Lung (tissue), 12 donors: ENCODE results near the gene TPP2. TPM values are rescaled to one million over a fixed set of nuclear protein-coding genes. Genes with fewer than 3 reads are reported as not detected.

Experiments used
- ATAC-seq: fragments of 200-7000 bp; cut with Tn5 transposase; one replicate; pipeline ENCODE4 v1.9.1; 2020; ENCODE audit warnings: moderate number of reproducible peaks; ENCODE audit not compliant: insufficient read depth, low FRiP score
- DNase-seq, 3 donors: peaks; one replicate each; pipeline ENCODE4 v3.0.0-alpha.2; 2013 to 2017
- H3K27ac ChIP-seq, 2 donors: one replicate each; pipeline ENCODE4 v1.5.1; 2013; ENCODE audit warnings: mild to moderate bottlenecking in 2 of 2, moderate library complexity in 2 of 2, control low read depth in 1 of 2, inconsistent platforms in 1 of 2, low read depth in 1 of 2, low read length in 1 of 2
- H3K27me3 ChIP-seq, 3 donors: one replicate each; pipeline ENCODE4 v1.5.1; 2013; ENCODE audit warnings: low read length in 2 of 3; ENCODE audit not compliant: control insufficient read depth in 3 of 3, insufficient read depth in 3 of 3
- H3K36me3 ChIP-seq, 4 donors: one replicate each; pipeline ENCODE4 v1.5.1; 2013; ENCODE audit warnings: low read length in 4 of 4, mild to moderate bottlenecking in 1 of 4, moderate library complexity in 1 of 4; ENCODE audit not compliant: control insufficient read depth in 4 of 4, insufficient read depth in 4 of 4
- H3K4me1 ChIP-seq, 5 donors: one replicate each; pipeline ENCODE4 v1.5.1; 2013; ENCODE audit warnings: low read length in 5 of 5, mild to moderate bottlenecking in 2 of 5, moderate library complexity in 1 of 5; ENCODE audit not compliant: control insufficient read depth in 5 of 5, insufficient read depth in 5 of 5
- H3K4me3 ChIP-seq: one replicate; pipeline ENCODE4 v1.5.1; 2013; ENCODE audit warnings: mild to moderate bottlenecking, control low read depth, moderate library complexity
- H3K9ac ChIP-seq, 2 donors: one replicate each; pipeline ENCODE4 v1.5.1; 2013; ENCODE audit warnings: low read length in 2 of 2, control low read depth in 1 of 2; ENCODE audit not compliant: insufficient read depth in 1 of 2
- H3K9me3 ChIP-seq, 4 donors: one replicate each; pipeline ENCODE4 v1.5.1; 2013; ENCODE audit warnings: low read length in 3 of 4, mild to moderate bottlenecking in 1 of 4, moderate library complexity in 1 of 4; ENCODE audit not compliant: control insufficient read depth in 4 of 4, insufficient read depth in 3 of 4
- WGBS, 2 donors: extraction: QIAGEN DNeasy Blood & Tissue Kit; methylation state at CpG; one replicate each; pipeline ENCODE4 v1.1.7; 2013; 5-methylcytosine and 5-hydroxymethylcytosine counted together
- polyA plus RNA-seq, 2 donors: library from polyadenylated mRNA; stranded (reverse); fragments of 200-250 nt; gene quantifications; one replicate each; pipeline ENCODE4 v1.2.1, GENCODE V29; 2013
- total RNA-seq, 2 donors: library from RNA; depleted of rRNA in 1 of 2; stranded (reverse); fragments of >200 nt in 1 of 2; gene quantifications; one replicate each; pipeline ENCODE4 v1.2.1, GENCODE V29; 2014 to 2021
- TF ChIP-seq, protein P1 (sequence below): IDR thresholded peaks from 2 replicates; pipeline ENCODE4 v1.5.1; 2012; ENCODE audit warnings: mild to moderate bottlenecking; ENCODE audit errors: control extremely low read depth, extremely low read depth
- donor health status: control.
- donor health status: control.
- donor health status: Bipolar disorder and iron deficiency.
- donor health status: healthy.
- donor health status: DM: yes; HTN: yes; CAD: no.

TPP2 gene
- total and polyA plus RNA-seq, 4 donors = 19.9 to 78.8 (median 29.8) TPM

DNA sequence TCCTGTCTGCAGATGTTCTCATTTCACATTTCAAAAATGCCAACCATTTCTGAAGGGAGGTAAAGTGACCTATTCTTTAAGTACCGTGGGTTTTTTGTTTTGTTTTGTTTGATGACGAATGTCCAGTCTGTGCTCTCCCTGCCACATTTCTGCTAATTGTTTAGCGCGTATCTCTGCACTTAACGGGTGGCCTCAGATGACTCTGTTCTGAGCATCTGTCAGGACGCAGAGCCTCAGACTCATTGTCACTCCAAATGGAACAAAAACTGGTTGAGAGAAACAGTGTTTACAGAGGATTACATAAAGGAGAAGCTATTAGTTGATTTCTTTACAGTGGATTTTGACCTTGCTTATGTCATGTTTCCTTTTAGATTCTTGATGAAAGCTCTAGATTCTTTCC is 23.7 kb downstream of the TPP2 start:
- TF ChIP-seq, protein P1, sequence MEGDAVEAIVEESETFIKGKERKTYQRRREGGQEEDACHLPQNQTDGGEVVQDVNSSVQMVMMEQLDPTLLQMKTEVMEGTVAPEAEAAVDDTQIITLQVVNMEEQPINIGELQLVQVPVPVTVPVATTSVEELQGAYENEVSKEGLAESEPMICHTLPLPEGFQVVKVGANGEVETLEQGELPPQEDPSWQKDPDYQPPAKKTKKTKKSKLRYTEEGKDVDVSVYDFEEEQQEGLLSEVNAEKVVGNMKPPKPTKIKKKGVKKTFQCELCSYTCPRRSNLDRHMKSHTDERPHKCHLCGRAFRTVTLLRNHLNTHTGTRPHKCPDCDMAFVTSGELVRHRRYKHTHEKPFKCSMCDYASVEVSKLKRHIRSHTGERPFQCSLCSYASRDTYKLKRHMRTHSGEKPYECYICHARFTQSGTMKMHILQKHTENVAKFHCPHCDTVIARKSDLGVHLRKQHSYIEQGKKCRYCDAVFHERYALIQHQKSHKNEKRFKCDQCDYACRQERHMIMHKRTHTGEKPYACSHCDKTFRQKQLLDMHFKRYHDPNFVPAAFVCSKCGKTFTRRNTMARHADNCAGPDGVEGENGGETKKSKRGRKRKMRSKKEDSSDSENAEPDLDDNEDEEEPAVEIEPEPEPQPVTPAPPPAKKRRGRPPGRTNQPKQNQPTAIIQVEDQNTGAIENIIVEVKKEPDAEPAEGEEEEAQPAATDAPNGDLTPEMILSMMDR = no peak
- no peak for ATAC-seq
- 90 to 91% methylated on average over 6 of the region's 6 CpGs for WGBS, 2 donors
- Histone ChIP-seq H3K9ac (no peak overlapping the region), H3K4me1 (no peaks in the 10 kb centered on the region), H3K9me3 (no peaks in the 10 kb centered on the region), H3K27me3 (no peaks in the 10 kb centered on the region), H3K4me3 (no peak overlapping the region), H3K36me3 (peaks cover 8 to 48% (median 18%) of the 10 kb centered on the region in 4 donors), H3K27ac (no peak overlapping the region)
- DNase-seq = no peak

DNA sequence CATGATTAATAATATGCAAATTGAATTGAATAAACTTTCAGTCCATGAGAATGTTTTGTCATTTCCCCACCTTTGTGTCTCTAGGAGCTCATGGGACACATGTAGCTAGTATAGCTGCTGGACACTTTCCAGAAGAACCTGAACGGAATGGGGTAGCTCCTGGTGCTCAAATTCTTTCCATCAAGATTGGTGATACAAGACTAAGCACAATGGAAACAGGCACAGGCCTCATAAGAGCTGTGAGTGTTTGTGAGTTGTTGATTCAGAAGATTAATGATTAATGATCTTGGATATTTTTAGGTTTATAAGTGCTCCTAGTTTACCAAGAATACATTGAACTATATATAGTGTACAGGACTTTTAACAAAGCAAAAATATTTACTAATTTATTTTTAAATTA is 30.1 kb downstream of the TPP2 start:
- Histone ChIP-seq H3K27me3 (no peaks in the 10 kb centered on the region), H3K9me3 (no peaks in the 10 kb centered on the region), H3K36me3 (peaks cover 18 to 46% (median 26%) of the 10 kb centered on the region in 4 donors), H3K9ac (no peak overlapping the region), H3K4me3 (no peak overlapping the region), H3K27ac (no peak overlapping the region), H3K4me1 (no peaks in the 10 kb centered on the region)
- TF ChIP-seq, protein P1 = no peak
- ATAC-seq (no peak), DNase-seq (peak in 2 of 3 donors; percentile 5 to 30)
- 62 to 79% methylated on average over 1 of the region's 1 CpG for WGBS, 2 donors

DNA sequence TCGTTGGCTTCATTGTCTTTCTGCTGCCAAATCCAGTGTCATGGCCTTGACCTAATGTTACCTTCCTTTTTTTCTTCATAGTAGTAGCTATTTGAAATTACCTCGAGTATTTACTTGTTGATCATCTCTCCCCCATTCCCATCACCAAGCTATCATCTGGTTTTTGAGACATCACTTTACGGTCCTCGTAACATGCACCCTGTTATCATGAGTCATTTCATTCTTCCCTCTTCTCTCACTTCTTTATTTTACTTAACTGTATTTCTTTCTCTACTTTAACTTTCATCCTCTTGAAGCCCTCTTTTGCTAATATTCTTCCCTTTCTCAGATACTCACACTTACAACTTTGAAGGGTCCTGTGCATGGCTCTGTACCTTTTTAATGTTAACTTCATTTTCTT is 31.8 kb downstream of the TPP2 start:
- Histone ChIP-seq H3K27ac (no peak overlapping the region), H3K9ac (no peak overlapping the region), H3K4me1 (no peaks in the 10 kb centered on the region), H3K36me3 (peaks cover 18 to 44% (median 22%) of the 10 kb centered on the region in 4 donors), H3K4me3 (no peak overlapping the region), H3K9me3 (no peaks in the 10 kb centered on the region), H3K27me3 (no peaks in the 10 kb centered on the region)
- 83 to 89% methylated on average over 4 of the region's 4 CpGs for WGBS, 2 donors
- TF ChIP-seq, protein P1 = no peak
- DNase-seq = no peak
- no peak for ATAC-seq

DNA sequence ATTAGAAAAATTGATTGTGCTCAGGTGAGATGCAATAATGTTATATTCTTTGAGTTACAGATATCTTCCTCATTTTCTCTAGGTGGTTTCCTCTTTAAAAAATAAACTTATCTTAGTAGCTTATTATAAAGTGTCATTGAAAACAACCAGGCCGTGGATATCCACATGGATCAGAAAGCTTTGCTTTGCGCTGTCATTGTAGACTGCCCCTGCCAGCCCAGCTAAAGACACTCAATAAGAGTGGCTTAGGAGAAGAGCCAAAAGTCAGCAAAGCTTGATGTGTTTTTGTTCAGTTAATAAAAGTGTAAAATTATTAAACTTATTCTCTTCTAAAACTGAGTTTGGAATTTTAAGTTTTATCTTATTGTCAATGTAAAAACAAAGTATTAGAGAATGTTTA is 34.4 kb downstream of the TPP2 start:
- Histone ChIP-seq H3K27ac (no peak overlapping the region), H3K9me3 (no peaks in the 10 kb centered on the region), H3K9ac (no peak overlapping the region), H3K4me3 (no peak overlapping the region), H3K4me1 (no peaks in the 10 kb centered on the region), H3K36me3 (peaks cover 20 to 55% (median 34%) of the 10 kb centered on the region in 4 donors), H3K27me3 (no peaks in the 10 kb centered on the region)
- ATAC-seq = no peak
- DNase-seq = no peak
- TF ChIP-seq, protein P1 = no peak
- 93 to 96% methylated on average over 2 of the region's 2 CpGs for WGBS, 2 donors
